Activated CD4-positive, alpha-beta T cell treated with anti-CD3 and anti-CD28 coated beads, Interleukin-2, amount 50 U/mL, for 48 hours (primary cell): ENCODE measurements around the gene FAT3.

ENCODE experiments used
- DNase-seq, 2 experiments: peaks; one replicate each; pipeline ENCODE4 v3.0.0-alpha.2; 2020

FAT3 gene

GRCh38 chr11:92227959-92228935, 3.6 kb downstream of the FAT3 start:
- no peak for DNase-seq

GRCh38 chr11:92236856-92237255, 12.2 kb downstream of the FAT3 start:
- DNase-seq, result no peak

GRCh38 chr11:92240916-92241315, 16.3 kb downstream of the FAT3 start:
- no peak for DNase-seq

- DNase-seq, result no peak
Observed at GRCh38 chr11:92245700-92246271, 21.2 kb downstream of the FAT3 start.

- DNase-seq, result no peak
Observed at GRCh38 chr11:92246630-92247029, 22.0 kb downstream of the FAT3 start.

- DNase-seq, result no peak
Observed at GRCh38 chr11:92249156-92249753, 24.6 kb downstream of the FAT3 start.

- DNase-seq, result no peak
Observed at GRCh38 chr11:92251980-92252379, 27.4 kb downstream of the FAT3 start.

GRCh38 chr11:92253421-92253820, 28.8 kb downstream of the FAT3 start:
- DNase-seq, result no peak

GRCh38 chr11:92253945-92254344, 29.3 kb downstream of the FAT3 start:
- DNase-seq, result no peak

- no peak for DNase-seq
Observed at GRCh38 chr11:92257536-92257935, 32.9 kb downstream of the FAT3 start.

- DNase-seq, result no peak
Observed at GRCh38 chr11:92259861-92260260, 35.2 kb downstream of the FAT3 start.

- DNase-seq, result no peak
Observed at GRCh38 chr11:92264350-92264749, 39.7 kb downstream of the FAT3 start.

- DNase-seq, result no peak
Observed at GRCh38 chr11:92266806-92267205, 42.2 kb downstream of the FAT3 start.

GRCh38 chr11:92267278-92267677, 42.7 kb downstream of the FAT3 start:
- DNase-seq, result no peak

GRCh38 chr11:92267968-92268367, 43.4 kb downstream of the FAT3 start:
- no peak for DNase-seq

GRCh38 chr11:92268546-92268945, 43.9 kb downstream of the FAT3 start:
- DNase-seq, result no peak

GRCh38 chr11:92269021-92269420, 44.4 kb downstream of the FAT3 start:
- DNase-seq, result no peak

- no peak for DNase-seq
Observed at GRCh38 chr11:92269841-92270240, 45.2 kb downstream of the FAT3 start.

- no peak for DNase-seq
Observed at GRCh38 chr11:92272651-92273050, 48.0 kb downstream of the FAT3 start.
